ENCODE data around the gene ENG.
"Not testable (repeated sequence)": the region's sequence is repeated elsewhere in the genome, so short reads cannot be mapped to it uniquely, and the experiment has no call there.

ENG gene

DNA sequence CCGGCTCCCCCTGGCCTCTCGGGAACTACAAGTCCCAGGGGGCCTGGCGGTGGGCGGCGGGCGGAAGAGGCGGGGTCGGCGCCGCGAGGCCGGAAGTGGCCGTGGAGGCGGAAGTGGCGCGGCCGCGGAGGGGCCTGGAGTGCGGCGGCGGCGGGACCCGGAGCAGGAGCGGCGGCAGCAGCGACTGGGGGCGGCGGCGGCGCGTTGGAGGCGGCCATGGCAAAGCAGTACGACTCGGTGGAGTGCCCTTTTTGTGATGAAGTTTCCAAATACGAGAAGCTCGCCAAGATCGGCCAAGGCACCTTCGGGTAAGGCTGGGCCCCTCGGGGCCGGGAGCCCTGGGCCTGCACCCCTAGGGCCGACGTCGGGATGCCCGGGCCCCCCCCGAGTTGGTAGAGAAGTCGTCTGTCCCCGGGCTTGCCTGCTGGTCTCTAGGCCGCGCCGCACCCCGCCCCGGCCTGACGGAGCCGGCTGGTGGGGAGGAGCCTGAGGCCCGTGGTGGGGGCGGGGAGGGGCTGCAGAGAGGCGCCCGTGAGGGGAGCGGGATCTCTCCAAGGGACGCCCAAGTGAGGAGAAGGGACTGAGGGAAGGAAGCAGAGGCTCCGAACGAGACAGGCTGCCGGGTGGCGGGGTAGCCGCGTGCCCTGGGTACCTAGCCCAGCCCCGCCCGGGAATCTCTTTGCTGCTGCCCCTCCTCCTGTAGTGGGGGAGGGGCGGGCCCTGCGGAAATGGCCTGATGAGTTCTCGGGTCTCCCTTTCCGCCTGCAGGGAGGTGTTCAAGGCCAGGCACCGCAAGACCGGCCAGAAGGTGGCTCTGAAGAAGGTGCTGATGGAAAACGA is 68.3 kb downstream of the ENG start, which contains the start of gene CDK9:
Gene CDK9, plus strand, starts transcription at position 102 of the 840 bp plus-strand sequence. Its CDS starts 115 bp downstream, at position 217.
- peak; percentile 81 for ATAC-seq (ENCODE audit: low read depth)
- H3K9me3 ChIP-seq (ENCODE audit: severe bottlenecking) = no peaks in the 10 kb centered on the region
- H3K4me1 ChIP-seq (ENCODE audit: insufficient read depth, poor library complexity, severe bottlenecking) = peaks cover 6% of the 10 kb centered on the region
- no peaks in the 10 kb centered on the region for H3K27me3 ChIP-seq (ENCODE audit: insufficient read depth, poor library complexity, severe bottlenecking)
- TF ChIP-seq, protein P1, sequence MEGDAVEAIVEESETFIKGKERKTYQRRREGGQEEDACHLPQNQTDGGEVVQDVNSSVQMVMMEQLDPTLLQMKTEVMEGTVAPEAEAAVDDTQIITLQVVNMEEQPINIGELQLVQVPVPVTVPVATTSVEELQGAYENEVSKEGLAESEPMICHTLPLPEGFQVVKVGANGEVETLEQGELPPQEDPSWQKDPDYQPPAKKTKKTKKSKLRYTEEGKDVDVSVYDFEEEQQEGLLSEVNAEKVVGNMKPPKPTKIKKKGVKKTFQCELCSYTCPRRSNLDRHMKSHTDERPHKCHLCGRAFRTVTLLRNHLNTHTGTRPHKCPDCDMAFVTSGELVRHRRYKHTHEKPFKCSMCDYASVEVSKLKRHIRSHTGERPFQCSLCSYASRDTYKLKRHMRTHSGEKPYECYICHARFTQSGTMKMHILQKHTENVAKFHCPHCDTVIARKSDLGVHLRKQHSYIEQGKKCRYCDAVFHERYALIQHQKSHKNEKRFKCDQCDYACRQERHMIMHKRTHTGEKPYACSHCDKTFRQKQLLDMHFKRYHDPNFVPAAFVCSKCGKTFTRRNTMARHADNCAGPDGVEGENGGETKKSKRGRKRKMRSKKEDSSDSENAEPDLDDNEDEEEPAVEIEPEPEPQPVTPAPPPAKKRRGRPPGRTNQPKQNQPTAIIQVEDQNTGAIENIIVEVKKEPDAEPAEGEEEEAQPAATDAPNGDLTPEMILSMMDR (IDR thresholded peaks at IDR 0.05; ENCODE audit: poor library complexity, severe bottlenecking) = no peak
- peak within 1 kb of the TSS; percentile 82 for H3K27ac ChIP-seq (ENCODE audit: poor library complexity, severe bottlenecking)
- DNase-seq (ENCODE audit: low spot score) = peak; percentile 88
- peak within 1 kb of the TSS; percentile 99 for H3K4me3 ChIP-seq (ENCODE audit: severe bottlenecking)
- H3K36me3 ChIP-seq (ENCODE audit: low read depth) = peaks cover 47% of the 10 kb centered on the region

DNA sequence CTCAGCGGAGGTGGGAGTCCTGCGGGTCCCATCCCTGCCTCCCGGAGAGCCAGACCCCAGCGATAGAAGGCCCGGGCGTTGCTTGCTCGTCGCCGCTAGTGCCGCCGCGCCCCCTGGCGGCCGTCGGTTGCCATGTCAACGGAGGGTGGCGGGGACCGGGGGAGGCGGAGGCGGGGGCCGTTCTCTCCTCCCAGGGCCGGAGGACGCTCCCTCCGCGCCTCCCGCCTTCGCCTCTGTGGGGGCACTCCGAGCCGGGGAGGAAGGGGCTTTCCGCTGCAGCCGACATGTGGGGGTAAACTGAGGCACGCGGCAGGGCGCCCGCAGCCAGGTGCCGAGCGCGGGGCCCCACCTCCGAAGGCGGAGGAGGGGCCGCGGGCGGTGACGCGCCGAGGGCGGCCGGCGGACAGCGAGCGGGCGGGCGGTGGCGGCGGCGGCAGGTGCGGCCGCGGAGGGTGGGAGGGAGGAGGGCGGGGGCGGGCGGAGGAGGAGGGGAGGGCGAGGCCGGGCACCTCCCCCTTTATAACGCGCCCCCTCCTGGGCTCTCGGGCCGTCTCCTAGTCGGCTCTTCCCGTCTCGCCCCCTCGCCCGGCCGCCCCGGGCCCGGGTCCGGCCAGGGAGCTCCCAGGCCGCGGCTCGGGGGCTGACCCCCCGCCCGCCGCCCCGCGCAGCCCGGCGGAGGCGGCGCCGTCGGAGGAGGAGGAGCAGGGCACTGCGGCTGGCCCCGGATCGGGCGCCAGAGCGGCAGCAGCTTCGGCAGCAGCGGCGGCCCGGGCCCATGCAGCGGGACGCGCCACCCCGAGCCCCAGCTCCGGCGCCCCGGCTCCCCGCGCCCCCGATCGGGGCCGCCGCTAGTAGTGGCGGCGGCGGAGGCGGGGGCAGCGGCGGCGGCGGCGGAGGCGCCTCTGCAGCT is 69.2 kb downstream of the ENG start:
- Histone ChIP-seq H3K27me3 (ENCODE audit: insufficient read depth, poor library complexity, severe bottlenecking) (no peaks in the 10 kb centered on the region), H3K36me3 (ENCODE audit: low read depth) (peaks cover 38% of the 10 kb centered on the region), H3K9me3 (ENCODE audit: severe bottlenecking) (no peaks in the 10 kb centered on the region), H3K4me3 (ENCODE audit: severe bottlenecking) (peak overlapping the region; percentile 99), H3K4me1 (ENCODE audit: insufficient read depth, poor library complexity, severe bottlenecking) (peaks cover 6% of the 10 kb centered on the region), H3K27ac (ENCODE audit: poor library complexity, severe bottlenecking) (peak overlapping the region; percentile 82)
- DNase-seq (ENCODE audit: low spot score) = peak; percentile 82
- peak; percentile 54 for ATAC-seq (ENCODE audit: low read depth)
- TF ChIP-seq, protein P1 (IDR thresholded peaks at IDR 0.05; ENCODE audit: poor library complexity, severe bottlenecking) = peak; percentile 93

DNA sequence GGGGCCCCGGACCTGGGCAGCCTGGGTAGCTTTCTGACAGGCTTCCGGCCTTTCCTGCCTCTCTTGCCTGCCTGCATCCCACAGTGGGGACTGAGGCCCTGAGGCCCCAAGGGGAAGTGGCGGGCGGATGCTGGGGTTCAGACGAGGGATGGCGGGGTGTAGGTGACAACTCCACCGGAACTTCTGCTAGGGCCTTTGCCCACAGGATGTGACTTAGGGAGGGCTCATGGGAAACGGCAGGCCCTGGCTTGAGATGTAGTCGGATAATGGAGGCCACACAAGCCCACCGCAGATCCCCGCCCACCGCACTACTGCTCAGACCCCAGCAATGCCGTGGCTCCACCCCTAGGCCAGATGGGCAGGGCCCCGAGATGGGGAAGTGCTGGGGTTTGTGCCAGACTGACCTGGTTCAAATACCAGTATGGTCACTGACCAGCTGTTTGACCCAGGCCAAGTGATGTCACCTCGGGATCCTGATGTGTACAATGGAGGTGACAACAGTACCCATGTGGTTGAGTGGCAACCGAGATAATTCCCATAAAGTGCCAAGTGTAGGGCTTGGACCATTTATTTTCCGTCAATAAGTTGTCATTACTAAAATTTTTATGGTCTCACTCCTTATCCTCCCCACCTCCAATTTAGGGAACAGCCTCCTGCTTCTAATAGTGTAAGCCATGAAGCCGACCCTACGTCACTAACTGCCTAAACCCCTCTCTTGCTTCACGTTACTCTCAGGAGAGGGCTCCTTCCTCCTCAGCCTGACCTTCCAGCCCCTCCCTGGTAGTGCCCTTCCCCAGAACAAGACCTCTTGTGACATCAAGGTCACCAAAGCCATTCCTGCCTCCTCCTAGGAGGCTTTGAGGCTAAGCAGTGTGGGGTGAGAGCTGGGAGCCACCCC is 71.1 kb downstream of the ENG start:
- peaks cover 19% of the 10 kb centered on the region for H3K36me3 ChIP-seq (ENCODE audit: low read depth)
- peaks cover 6% of the 10 kb centered on the region for H3K4me1 ChIP-seq (ENCODE audit: insufficient read depth, poor library complexity, severe bottlenecking)
- TF ChIP-seq, protein P1 (IDR thresholded peaks at IDR 0.05; ENCODE audit: poor library complexity, severe bottlenecking) = no peak
- ATAC-seq (ENCODE audit: low read depth) = no peak
- H3K27ac ChIP-seq (ENCODE audit: poor library complexity, severe bottlenecking) = no peak overlapping the region
- DNase-seq (ENCODE audit: low spot score) = no peak
- no peaks in the 10 kb centered on the region for H3K9me3 ChIP-seq (ENCODE audit: severe bottlenecking)
- H3K27me3 ChIP-seq (ENCODE audit: insufficient read depth, poor library complexity, severe bottlenecking) = no peaks in the 10 kb centered on the region
- no peak overlapping the region for H3K4me3 ChIP-seq (ENCODE audit: severe bottlenecking)

DNA sequence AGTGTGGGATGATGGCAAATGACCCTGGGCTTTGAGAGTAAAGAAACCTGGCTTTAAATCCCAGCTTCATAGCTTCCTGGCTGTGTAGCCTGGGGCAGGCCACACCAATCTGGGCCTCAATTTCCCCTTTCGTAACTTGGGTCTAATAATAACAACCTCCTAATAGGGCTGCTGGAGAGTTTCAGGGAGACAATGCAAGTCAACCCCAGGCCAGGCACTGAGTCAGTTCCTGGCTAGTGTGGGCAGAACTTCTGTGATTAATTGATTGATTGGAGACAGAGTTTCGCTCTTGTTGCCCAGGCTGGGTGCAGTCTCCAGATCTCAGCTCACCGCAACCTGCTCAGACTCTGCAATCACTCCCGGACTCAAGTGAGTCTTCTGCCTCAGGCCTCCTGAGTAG is 72.7 kb downstream of the ENG start:
- ATAC-seq (ENCODE audit: low read depth) = no peak
- no peak overlapping the region for H3K4me3 ChIP-seq (ENCODE audit: severe bottlenecking)
- H3K9me3 ChIP-seq (ENCODE audit: severe bottlenecking) = no peaks in the 10 kb centered on the region
- peaks cover 3% of the 10 kb centered on the region for H3K36me3 ChIP-seq (ENCODE audit: low read depth)
- peaks cover under 1% of the 10 kb centered on the region for H3K4me1 ChIP-seq (ENCODE audit: insufficient read depth, poor library complexity, severe bottlenecking)
- H3K27ac ChIP-seq (ENCODE audit: poor library complexity, severe bottlenecking) = no peak overlapping the region
- H3K27me3 ChIP-seq (ENCODE audit: insufficient read depth, poor library complexity, severe bottlenecking) = no peaks in the 10 kb centered on the region
- TF ChIP-seq, protein P1 (IDR thresholded peaks at IDR 0.05; ENCODE audit: poor library complexity, severe bottlenecking) = no peak
- no peak for DNase-seq (ENCODE audit: low spot score)

DNA sequence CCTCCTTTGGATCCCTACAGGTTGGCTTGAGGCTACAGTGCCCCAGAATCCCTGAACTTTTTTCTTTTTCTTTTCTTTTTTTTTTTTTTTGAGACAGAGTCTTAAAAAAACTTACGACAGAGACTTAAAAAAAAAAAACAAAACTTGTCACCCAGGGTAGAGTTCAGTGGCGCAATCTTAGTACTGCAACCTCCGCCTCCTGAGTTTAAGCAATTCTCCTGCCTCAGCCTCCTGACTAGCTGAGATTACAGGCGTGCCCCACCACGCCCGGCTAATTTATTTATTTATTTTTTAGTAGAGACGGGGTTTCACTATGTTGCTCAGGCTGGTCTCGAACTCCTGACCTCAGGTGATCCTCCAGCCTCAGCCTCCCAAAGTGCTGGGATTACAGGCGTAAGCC is 73.5 kb downstream of the ENG start:
- not testable (repeated sequence) for ATAC-seq (ENCODE audit: low read depth); H3K4me3 ChIP-seq (ENCODE audit: severe bottlenecking); H3K36me3 ChIP-seq (ENCODE audit: low read depth); H3K4me1 ChIP-seq (ENCODE audit: insufficient read depth, poor library complexity, severe bottlenecking); DNase-seq (ENCODE audit: low spot score); H3K27me3 ChIP-seq (ENCODE audit: insufficient read depth, poor library complexity, severe bottlenecking); H3K27ac ChIP-seq (ENCODE audit: poor library complexity, severe bottlenecking); H3K9me3 ChIP-seq (ENCODE audit: severe bottlenecking)
